ENCODE results near the gene NEK7. TPM values are rescaled to one million over a fixed set of nuclear protein-coding genes. Genes with fewer than 3 reads are reported as not detected.
"Not testable (repeated sequence)": the region's sequence is repeated elsewhere in the genome, so short reads cannot be mapped to it uniquely, and the experiment has no call there.

The NEK7 gene
- total RNA-seq, 1 donor from 2014 or later, result 98.1 TPM

DNA sequence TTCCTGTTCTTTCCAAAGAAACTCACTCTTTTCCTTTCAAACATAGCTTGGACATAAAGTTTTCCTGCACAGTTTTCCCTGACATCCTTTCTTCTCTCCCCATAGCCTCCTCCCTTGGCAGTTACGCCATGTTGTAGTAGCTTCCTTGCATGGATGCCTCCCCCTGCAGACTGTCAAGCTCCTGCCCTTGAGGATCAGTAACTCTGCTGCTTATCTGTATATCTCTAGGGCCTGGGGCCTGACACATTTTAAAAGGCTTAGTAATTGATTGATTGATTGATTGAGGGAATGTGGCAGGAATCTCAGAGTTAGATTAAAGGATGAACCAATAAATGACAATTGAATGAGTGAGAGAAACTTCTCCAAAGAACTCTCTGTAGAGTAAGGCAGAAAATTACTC, 143.7 kb downstream of the NEK7 start:
- no peaks in the 10 kb centered on the region for H3K27me3 ChIP-seq (ENCODE audit: low read depth)
- TF ChIP-seq CTCF (IDR thresholded peaks at IDR 0.05), result no peak
- no peaks in the 10 kb centered on the region for H3K9me3 ChIP-seq
- intact Hi-C loops (cut with DNase I), result no loop called here
- peaks cover 26% of the 10 kb centered on the region for H3K36me3 ChIP-seq
- no peak overlapping the region for H3K27ac ChIP-seq
- DNase-seq (no peak), ATAC-seq (no peak)
- no peak overlapping the region for H3K4me3 ChIP-seq
- H3K4me1 ChIP-seq, result no peaks in the 10 kb centered on the region

GRCh38 chr1:198304431-198304830, 147.6 kb downstream of the NEK7 start:
- intact Hi-C loops (cut with DNase I), result no loop called here
- no peak for ATAC-seq
- Histone ChIP-seq H3K27ac (no peak overlapping the region), H3K27me3 (ENCODE audit: low read depth) (no peaks in the 10 kb centered on the region), H3K4me3 (no peak overlapping the region), H3K36me3 (no peaks in the 10 kb centered on the region), H3K4me1 (no peaks in the 10 kb centered on the region), H3K9me3 (no peaks in the 10 kb centered on the region)
- TF ChIP-seq CTCF (IDR thresholded peaks at IDR 0.05), result no peak
- DNase-seq, result no peak

GRCh38 chr1:198314817-198315216, 158.0 kb downstream of the NEK7 start:
- H3K4me3 ChIP-seq; H3K4me1 ChIP-seq; H3K9me3 ChIP-seq; H3K27me3 ChIP-seq (ENCODE audit: low read depth); H3K36me3 ChIP-seq; H3K27ac ChIP-seq; intact Hi-C loops (cut with DNase I); DNase-seq; ATAC-seq: not testable (repeated sequence)

GRCh38 chr1:198315331-198315730, 158.5 kb downstream of the NEK7 start:
- intact Hi-C loops (cut with DNase I), result not testable (repeated sequence)

GRCh38 chr1:198316546-198317100, 159.8 kb downstream of the NEK7 start:
- Histone ChIP-seq H3K36me3 (peaks cover 6% of the 10 kb centered on the region), H3K4me1 (no peaks in the 10 kb centered on the region), H3K27ac (no peak overlapping the region), H3K4me3 (no peak overlapping the region), H3K9me3 (no peaks in the 10 kb centered on the region), H3K27me3 (ENCODE audit: low read depth) (no peaks in the 10 kb centered on the region)
- DNase-seq, result no peak
- no peak for TF ChIP-seq CTCF (IDR thresholded peaks at IDR 0.05)
- intact Hi-C loops (cut with DNase I), result no loop called here
- ATAC-seq, result no peak

More at GRCh38 chr1:198315331-198315730, 158.5 kb downstream of the NEK7 start:
- DNase-seq; H3K27ac ChIP-seq; H3K4me3 ChIP-seq; H3K4me1 ChIP-seq; H3K36me3 ChIP-seq; H3K27me3 ChIP-seq (ENCODE audit: low read depth); ATAC-seq; H3K9me3 ChIP-seq: not testable (repeated sequence)

DNA sequence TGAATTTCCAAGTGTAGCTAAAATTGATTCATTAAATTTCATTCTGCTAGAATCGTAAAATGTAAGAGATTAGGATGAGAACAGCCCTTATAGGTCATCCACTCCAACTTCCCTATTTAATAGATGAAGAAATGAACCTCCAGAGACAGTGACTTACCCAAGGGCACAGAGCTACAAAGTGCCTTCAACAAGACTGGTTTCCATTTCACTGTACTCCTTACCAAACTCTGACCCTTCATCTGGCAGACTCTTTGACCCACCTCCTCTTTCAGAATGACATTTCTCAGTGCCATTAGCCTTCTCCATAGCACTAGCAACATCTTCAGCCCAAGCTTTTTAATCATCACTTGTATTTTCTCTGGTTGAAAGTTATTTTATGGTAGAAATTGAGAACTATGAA, 161.3 kb downstream of the NEK7 start:
- ATAC-seq, result no peak
- H3K27ac ChIP-seq, result no peak overlapping the region
- no peak for TF ChIP-seq CTCF (IDR thresholded peaks at IDR 0.05)

GRCh38 chr1:198320759-198321158, 164.0 kb downstream of the NEK7 start:
- no peak overlapping the region for H3K4me3 ChIP-seq
- TF ChIP-seq CTCF (IDR thresholded peaks at IDR 0.05), result no peak
- H3K27me3 ChIP-seq (ENCODE audit: low read depth), result no peaks in the 10 kb centered on the region
- H3K36me3 ChIP-seq, result peaks cover 6% of the 10 kb centered on the region
- ATAC-seq (no peak), DNase-seq (no peak)
- no peaks in the 10 kb centered on the region for H3K9me3 ChIP-seq
- no peak overlapping the region for H3K27ac ChIP-seq
- intact Hi-C loops (cut with DNase I), result no loop called here
- H3K4me1 ChIP-seq, result no peaks in the 10 kb centered on the region

More for the DNA sequence above, 161.3 kb downstream of the NEK7 start:
- H3K9me3 ChIP-seq, result no peaks in the 10 kb centered on the region
- H3K4me1 ChIP-seq, result no peaks in the 10 kb centered on the region
- no peak for DNase-seq
- no peak overlapping the region for H3K4me3 ChIP-seq
- intact Hi-C loops (cut with DNase I), result no loop called here
- H3K36me3 ChIP-seq, result peaks cover 6% of the 10 kb centered on the region
- H3K27me3 ChIP-seq (ENCODE audit: low read depth), result no peaks in the 10 kb centered on the region

All from lower lobe of right lung (tissue), 2 donors.